Common myeloid progenitor, CD34-positive (primary cell): ENCODE results near the gene NASP. TPM values are rescaled to one million over a fixed set of nuclear protein-coding genes. Genes with fewer than 3 reads are reported as not detected.

Source experiments
- CTCF ChIA-PET: fragments of 350-600 bp; sonication (Branson Sonifier 250); formaldehyde crosslinking; loops from one replicate; lab custom pipeline; 2021; ENCODE audit warnings: antibody characterized with exemption; lab: Charles Lee
- POLR2A ChIA-PET: fragments of 350-600 bp; sonication (Branson Sonifier 250); formaldehyde crosslinking; loops from one replicate; lab custom pipeline; 2021; ENCODE audit warnings: antibody characterized with exemption; lab: Charles Lee
- DNase-seq, 3 donors: peaks; one replicate each; pipeline versions ENCODE4 v3.0.0 to v3.0.0-alpha.2; 2013
- H3K27ac ChIP-seq, 2 experiments: 1 replicate in 1 of 2; 2 replicates in 1 of 2; pipeline ENCODE4 v1.7.0; 2013; ENCODE audit warnings: inconsistent platforms in 2 of 2, low read length in 2 of 2, mild to moderate bottlenecking in 2 of 2, low read depth in 1 of 2, moderate library complexity in 1 of 2; ENCODE audit not compliant: severe bottlenecking in 2 of 2, insufficient read depth in 1 of 2, poor library complexity in 1 of 2
- H3K27me3 ChIP-seq, 5 experiments: replicated peaks in 2 of 5; 1 replicate in 3 of 5; 2 replicates in 2 of 5; pipeline versions ENCODE4 v1.6.1 to v1.7.0; 2013; ENCODE audit warnings: low read length in 4 of 5, mild to moderate bottlenecking in 2 of 5, moderate library complexity in 2 of 5, inconsistent platforms in 1 of 5; ENCODE audit not compliant: insufficient read depth in 5 of 5, control insufficient read depth in 4 of 5
- H3K36me3 ChIP-seq, 4 experiments: 1 replicate in 2 of 4; 2 replicates in 2 of 4; pipeline versions ENCODE4 v1.6.1 to v1.7.0; 2013; ENCODE audit warnings: low read length in 3 of 4, control low read depth in 1 of 4, mild to moderate bottlenecking in 1 of 4; ENCODE audit not compliant: control insufficient read depth in 4 of 4, insufficient read depth in 4 of 4
- H3K4me1 ChIP-seq, 4 experiments: 1 replicate in 3 of 4; 2 replicates in 1 of 4; pipeline versions ENCODE4 v1.6.1 to v1.7.1; 2013; ENCODE audit warnings: low read length in 3 of 4, mild to moderate bottlenecking in 3 of 4, control low read depth in 1 of 4, inconsistent platforms in 1 of 4, moderate library complexity in 1 of 4; ENCODE audit not compliant: control insufficient read depth in 4 of 4, insufficient read depth in 4 of 4; ENCODE audit errors: control extremely low read depth in 1 of 4
- H3K4me3 ChIP-seq, 7 experiments: 1 replicate in 4 of 7; 2 replicates in 3 of 7; pipeline versions ENCODE4 v1.5.1 to v1.7.0; 2013; ENCODE audit warnings: mild to moderate bottlenecking in 7 of 7, low read length in 6 of 7, moderate library complexity in 6 of 7, inconsistent platforms in 2 of 7, low read depth in 2 of 7, control low read depth in 1 of 7; ENCODE audit not compliant: insufficient read depth in 4 of 7, control insufficient read depth in 1 of 7; ENCODE audit errors: extremely low read depth in 1 of 7
- H3K9me3 ChIP-seq, 5 experiments: 1 replicate in 4 of 5; 2 replicates in 1 of 5; pipeline versions ENCODE4 v1.6.1 to v1.7.1; 2013; ENCODE audit warnings: low read length in 4 of 5, mild to moderate bottlenecking in 2 of 5, inconsistent platforms in 1 of 5, low read depth in 1 of 5, moderate library complexity in 1 of 5; ENCODE audit not compliant: control insufficient read depth in 4 of 5, insufficient read depth in 2 of 5; ENCODE audit errors: control extremely low read depth in 1 of 5
- WGBS: methylation state at CpG from one replicate; pipeline ENCODE4 v1.1.5; 2013; ENCODE audit not compliant: insufficient coverage; 5-methylcytosine and 5-hydroxymethylcytosine counted together
- polyA plus RNA-seq: library from polyadenylated mRNA; unstranded; fragments of 120-200 nt; gene quantifications from one replicate; pipeline ENCODE4 v1.2.1, GENCODE V29; 2013

Gene NASP
- polyA plus RNA-seq = 220 TPM

DNA sequence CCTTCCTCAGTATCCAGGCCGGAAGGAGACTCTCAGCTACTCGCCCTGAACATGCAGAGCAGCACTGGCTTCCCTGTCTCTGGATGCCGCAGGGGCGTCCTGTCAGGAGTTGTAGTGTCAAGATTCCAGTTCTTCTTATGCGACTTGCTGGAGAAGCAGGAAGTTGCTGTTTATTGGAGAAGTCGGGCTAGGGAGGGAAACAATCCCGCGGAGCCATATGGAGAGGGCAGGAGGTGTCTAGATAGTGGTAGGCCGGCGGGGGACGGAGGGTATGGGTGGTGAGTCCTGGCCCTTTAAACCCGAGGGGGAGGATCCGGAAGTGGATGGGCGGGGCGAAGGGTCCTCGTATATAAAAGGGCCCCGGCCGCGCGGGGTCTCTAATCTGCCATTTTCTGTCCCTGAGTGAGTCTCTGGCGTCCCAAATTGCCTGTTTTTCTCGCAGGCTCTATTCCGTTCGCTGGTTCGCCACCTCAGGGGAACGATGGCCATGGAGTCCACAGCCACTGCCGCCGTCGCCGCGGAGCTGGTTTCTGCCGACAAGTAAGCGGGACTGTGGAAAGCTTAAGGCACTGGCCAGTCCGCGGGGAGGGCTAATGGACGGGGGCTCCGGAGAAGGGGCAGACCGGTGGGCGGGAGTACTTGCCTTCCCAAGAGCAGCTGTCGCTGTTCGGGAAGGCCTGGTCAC lies at the start of gene NASP:
Gene NASP, plus strand, starts transcription at position 376 of the 685 bp plus-strand sequence. Its CDS starts 106 bp downstream, at position 482.
- Histone ChIP-seq H3K9me3 (peaks cover 0 to 2% (median 0%) of the 10 kb centered on the region in 5 experiments), H3K36me3 (peaks cover 0 to 8% (median 0%) of the 10 kb centered on the region in 4 experiments), H3K4me3 (peak within 1 kb of the TSS; percentile 69 to 100 (median 96)), H3K27ac (peak within 1 kb of the TSS; percentile 86 to 96), H3K27me3 (no peaks in the 10 kb centered on the region), H3K4me1 (peaks cover 11 to 43% (median 30%) of the 10 kb centered on the region in 4 experiments)
- WGBS = 0% methylated on average over 40 of the region's 41 CpGs
- DNase-seq = peak; percentile 83 to 90 (median 89)
- CTCF ChIA-PET = interaction anchor here (1.0 to 6.5 kb wide), 5 partner anchors 13 to 80 kb away, joined by 3 to 65 read pairs (median 5); no protein-coding TSS in a partner anchor
- POLR2A ChIA-PET = interaction anchor here (0.6 to 1.7 kb wide), 8 partner anchors 33 to 862 kb away, joined by 3 to 6 read pairs (median 3); partner anchors contain the start of genes AKR1A1, CCDC163, MMACHC and PRDX1

GRCh38 chr1:45535988-45536766 lies 47.7 kb upstream of the NASP start:
- POLR2A ChIA-PET = interaction anchor here (2.0 kb wide), 1 partner anchor 15 kb away, joined by 16 read pairs; the partner anchor contains the start of gene PRDX1
- peak in 1 of 3 donors; percentile 46 for DNase-seq
- CTCF ChIA-PET = interaction anchor here (1.0 to 4.9 kb wide), 5 partner anchors 9 to 44 kb away, joined by 3 to 37 read pairs (median 7); partner anchors contain the start of gene PRDX1
- Histone ChIP-seq H3K4me1 (peaks cover 0 to 9% (median 2%) of the 10 kb centered on the region in 4 experiments), H3K36me3 (no peaks in the 10 kb centered on the region), H3K9me3 (no peaks in the 10 kb centered on the region), H3K27ac (no peak overlapping the region), H3K4me3 (no peak overlapping the region), H3K27me3 (no peaks in the 10 kb centered on the region)
- 79% methylated on average over 3 of the region's 6 CpGs for WGBS

DNA sequence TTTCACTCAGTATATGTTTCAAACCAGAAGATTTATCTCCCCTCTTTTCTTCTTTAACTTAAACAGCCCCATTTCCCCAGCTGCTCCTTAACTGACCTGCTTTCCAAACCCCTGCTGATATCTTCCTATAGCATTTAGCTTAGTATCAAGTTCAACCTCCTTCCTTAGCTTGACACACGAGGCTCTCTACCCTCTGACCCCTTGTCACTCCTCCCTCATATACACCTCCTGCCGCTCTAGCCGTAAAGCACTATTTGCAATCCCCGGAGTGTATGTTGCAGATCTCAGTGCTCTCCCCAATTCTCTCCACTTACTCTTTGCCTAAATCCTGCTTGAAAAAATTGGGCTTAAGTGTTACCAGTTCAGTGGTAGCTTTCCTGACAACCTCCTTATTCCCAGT lies 47.0 kb upstream of the NASP start:
- Histone ChIP-seq H3K9me3 (no peaks in the 10 kb centered on the region), H3K27ac (no peak overlapping the region), H3K4me3 (no peak overlapping the region), H3K27me3 (no peaks in the 10 kb centered on the region), H3K4me1 (peaks cover 3 to 15% (median 4%) of the 10 kb centered on the region in 4 experiments), H3K36me3 (no peaks in the 10 kb centered on the region)
- CTCF ChIA-PET = interaction anchor here (1.2 to 4.9 kb wide), 4 partner anchors 8 to 21 kb away, joined by 4 to 37 read pairs (median 6); partner anchors contain the start of gene PRDX1
- 80% methylated on average over 4 of the region's 4 CpGs for WGBS
- no peak for DNase-seq
- POLR2A ChIA-PET = interaction anchor here (0.7 to 2.0 kb wide), 2 partner anchors 15 kb away, joined by 3 to 16 read pairs; partner anchors contain the start of gene PRDX1

GRCh38 chr1:45541193-45541592 lies 42.6 kb upstream of the NASP start:
- ChIA-PET POLR2A (interaction anchor here (1.2 to 5.9 kb wide), 2 partner anchors 9 to 20 kb away, joined by 3 to 53 read pairs; partner anchors contain the start of genes AKR1A1 and PRDX1), CTCF (interaction anchor here (1.0 kb wide), 1 partner anchor 28 kb away, joined by 3 read pairs; no protein-coding TSS in a partner anchor)
- Histone ChIP-seq H3K36me3 (no peaks in the 10 kb centered on the region), H3K4me1 (peaks cover 30 to 54% (median 41%) of the 10 kb centered on the region in 4 experiments), H3K4me3 (no peak overlapping the region), H3K9me3 (no peaks in the 10 kb centered on the region), H3K27ac (no peak overlapping the region), H3K27me3 (no peaks in the 10 kb centered on the region)
- no CpG with 5 or more reads among the region's 1 CpG for WGBS
- DNase-seq = peak in 2 of 3 donors; percentile 28

GRCh38 chr1:45542591-45542990 lies 41.2 kb upstream of the NASP start:
- Histone ChIP-seq H3K4me3 (peak overlapping the region in 1 of 7 experiments; percentile 18), H3K36me3 (no peaks in the 10 kb centered on the region), H3K4me1 (peaks cover 30 to 54% (median 44%) of the 10 kb centered on the region in 4 experiments), H3K9me3 (no peaks in the 10 kb centered on the region), H3K27me3 (no peaks in the 10 kb centered on the region), H3K27ac (no peak overlapping the region)
- peak in 1 of 3 donors; percentile 9 for DNase-seq
- WGBS = 37% methylated on average over 4 of the region's 4 CpGs
- POLR2A ChIA-PET = interaction anchor here (0.9 to 5.9 kb wide), 3 partner anchors 8 to 24 kb away, joined by 3 to 53 read pairs (median 6); partner anchors contain the start of genes AKR1A1 and PRDX1
- CTCF ChIA-PET = interaction anchor here (0.6 to 4.3 kb wide), 6 partner anchors 9 to 28 kb away, joined by 3 to 30 read pairs (median 4); partner anchors contain the start of gene PRDX1

- H3K36me3 ChIP-seq = no peaks in the 10 kb centered on the region
- no peaks in the 10 kb centered on the region for H3K9me3 ChIP-seq
- H3K27me3 ChIP-seq = no peaks in the 10 kb centered on the region
- POLR2A ChIA-PET = interaction anchor here (0.5 to 5.9 kb wide), 4 partner anchors 14 to 725 kb away, joined by 3 to 53 read pairs (median 4); partner anchors contain the start of gene PRDX1
- peak; percentile 91 to 98 (median 97) for DNase-seq
- H3K4me3 ChIP-seq = peak overlapping the region in 6 of 7 experiments; percentile 17 to 64 (median 36)
- 4% methylated on average over 7 of the region's 8 CpGs for WGBS
- H3K27ac ChIP-seq = peak overlapping the region in 1 of 2 experiments; percentile 57
- CTCF ChIA-PET = interaction anchor here (0.8 to 4.7 kb wide), 13 partner anchors 9 to 188 kb away, joined by 3 to 30 read pairs (median 5); partner anchors contain the start of gene PRDX1
- peaks cover 30 to 54% (median 44%) of the 10 kb centered on the region in 4 experiments for H3K4me1 ChIP-seq
Measured at GRCh38 chr1:45543581-45544417, 40.0 kb upstream of the NASP start.
